Stimulated activated CD8-positive, alpha-beta memory T cell treated with anti-CD3 and anti-CD28 coated beads, Interleukin-2, amount 100 ng/mL, for 1 hour (primary cell): ENCODE results near the gene HIP1.
"Not testable (repeated sequence)": the region's sequence is repeated elsewhere in the genome, so short reads cannot be mapped to it uniquely, and the experiment has no call there.

Source experiments
- DNase-seq, 2 donors: peaks; one replicate each; pipeline ENCODE4 v3.0.0-alpha.2; 2020; ENCODE audit warnings: low read depth in 2 of 2

The HIP1 gene

DNA sequence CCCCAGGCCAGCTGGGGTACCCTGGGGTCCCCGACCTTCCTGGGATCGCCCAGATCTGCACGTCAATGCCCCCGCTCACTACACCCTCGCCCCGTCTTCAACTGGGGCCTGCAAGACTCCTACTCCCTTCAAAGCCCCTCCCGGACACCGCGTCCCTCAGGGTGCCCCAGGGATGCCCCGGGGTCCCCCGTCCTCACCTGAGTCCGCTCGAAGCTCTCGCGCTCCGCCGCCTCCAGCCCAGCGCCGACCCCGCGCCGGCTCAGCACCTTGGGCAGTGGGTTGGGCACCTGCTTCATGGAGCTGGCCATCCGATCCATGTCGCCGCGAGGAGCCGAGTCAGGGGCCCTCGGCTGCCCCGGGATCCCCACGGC lies at the start of gene HIP1:
TSS of gene HIP1 (minus strand) at position 338 of the 371 bp plus-strand sequence. CDS start at position 317, 21 bp downstream.
- DNase-seq: no peak

DNA sequence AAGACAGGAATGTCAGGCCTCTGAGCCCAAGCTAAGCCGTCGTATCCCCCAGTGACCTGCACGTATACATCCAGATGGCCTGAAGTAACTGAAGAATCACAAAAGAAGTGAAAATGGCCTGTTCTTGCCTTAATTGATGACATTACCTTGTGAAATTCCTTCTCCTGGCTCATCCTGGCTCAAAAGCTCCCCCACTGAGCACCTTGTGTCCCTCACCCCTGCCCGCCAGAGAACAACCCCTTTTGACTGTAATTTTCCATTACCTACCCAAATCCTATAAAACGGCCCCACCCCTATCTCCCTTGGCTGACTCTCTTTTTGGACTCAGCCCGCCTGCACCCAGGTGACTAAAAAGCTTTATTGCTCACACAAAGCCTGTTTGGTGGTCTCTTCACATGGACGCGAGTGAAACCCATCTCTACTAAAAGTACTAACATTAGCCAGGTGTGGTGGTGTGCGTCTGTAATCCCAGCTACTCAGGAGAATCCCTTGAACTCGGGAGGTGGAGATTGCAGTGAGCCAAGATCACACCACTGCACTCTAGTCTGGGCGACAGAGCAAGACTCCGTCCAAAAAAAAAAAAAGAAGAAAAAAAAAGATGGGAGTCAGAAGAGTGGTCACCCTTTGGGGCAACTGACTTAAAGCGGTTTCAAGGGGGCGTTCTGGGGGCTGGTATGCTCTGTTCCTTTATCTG lies 49.6 kb upstream of the HIP1 start:
- not testable (repeated sequence) for DNase-seq

DNA sequence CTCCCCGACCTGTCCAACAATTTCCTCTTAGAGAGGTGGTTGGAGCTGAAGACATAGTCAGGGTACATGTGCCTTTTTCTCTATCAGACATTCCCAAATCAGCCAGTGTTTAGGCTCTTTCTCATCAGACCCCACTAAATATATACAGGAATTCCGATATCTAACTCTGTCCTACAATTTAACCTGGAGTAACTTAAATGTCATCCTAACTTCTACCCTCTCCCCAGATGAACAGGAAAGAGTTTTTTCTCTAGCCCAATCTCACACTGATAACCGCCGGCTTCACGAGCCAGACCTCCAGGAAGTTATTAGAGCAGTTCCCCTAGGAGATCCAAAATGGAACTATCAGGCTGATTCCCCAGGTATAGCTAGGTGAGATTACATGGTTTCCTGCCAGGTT lies 44.3 kb upstream of the HIP1 start:
- not testable (repeated sequence) for DNase-seq

- DNase-seq: not testable (repeated sequence)
These were observed 42.0 kb upstream of the HIP1 start for GRCh38 chr7:75780647-75781273.

DNA sequence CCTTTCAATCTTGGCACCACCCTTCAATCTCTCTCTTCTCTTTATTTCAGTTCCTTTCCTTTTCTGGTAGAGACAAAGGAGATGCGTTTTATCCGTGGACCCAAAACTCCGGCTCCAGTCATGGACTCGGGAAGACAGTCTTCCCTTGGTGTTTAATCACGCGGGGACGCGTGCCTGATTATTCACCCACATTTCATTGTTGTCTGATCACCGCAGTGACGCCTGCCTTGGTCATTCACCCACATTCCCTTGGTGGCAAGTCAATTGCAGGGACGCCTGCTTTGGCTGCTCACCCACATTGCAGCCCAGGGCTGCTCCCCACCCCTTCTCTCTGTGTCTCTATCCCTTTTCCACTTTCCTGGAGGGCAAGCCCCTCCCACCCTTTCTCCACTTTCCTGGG lies 40.8 kb upstream of the HIP1 start:
- not testable (repeated sequence) for DNase-seq

DNA sequence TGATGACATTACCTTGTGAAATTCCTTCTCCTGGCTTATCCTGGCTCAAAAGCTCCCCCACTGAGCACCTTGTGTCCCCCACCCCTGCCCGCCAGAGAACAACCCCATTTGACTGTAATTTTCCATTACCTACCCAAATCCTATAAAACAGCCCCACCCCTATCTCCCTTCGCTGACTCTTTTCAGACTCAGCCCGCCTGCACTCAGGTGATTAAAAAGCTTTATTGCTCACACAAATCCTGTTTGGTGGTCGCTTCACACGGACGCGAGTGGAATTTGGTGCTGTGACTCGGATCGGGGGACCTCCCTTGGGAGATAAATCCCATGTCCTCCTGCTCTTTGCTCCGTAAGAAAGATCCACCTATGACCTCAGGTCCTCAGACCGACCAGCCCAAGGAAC lies 40.3 kb upstream of the HIP1 start:
- not testable (repeated sequence) for DNase-seq

DNA sequence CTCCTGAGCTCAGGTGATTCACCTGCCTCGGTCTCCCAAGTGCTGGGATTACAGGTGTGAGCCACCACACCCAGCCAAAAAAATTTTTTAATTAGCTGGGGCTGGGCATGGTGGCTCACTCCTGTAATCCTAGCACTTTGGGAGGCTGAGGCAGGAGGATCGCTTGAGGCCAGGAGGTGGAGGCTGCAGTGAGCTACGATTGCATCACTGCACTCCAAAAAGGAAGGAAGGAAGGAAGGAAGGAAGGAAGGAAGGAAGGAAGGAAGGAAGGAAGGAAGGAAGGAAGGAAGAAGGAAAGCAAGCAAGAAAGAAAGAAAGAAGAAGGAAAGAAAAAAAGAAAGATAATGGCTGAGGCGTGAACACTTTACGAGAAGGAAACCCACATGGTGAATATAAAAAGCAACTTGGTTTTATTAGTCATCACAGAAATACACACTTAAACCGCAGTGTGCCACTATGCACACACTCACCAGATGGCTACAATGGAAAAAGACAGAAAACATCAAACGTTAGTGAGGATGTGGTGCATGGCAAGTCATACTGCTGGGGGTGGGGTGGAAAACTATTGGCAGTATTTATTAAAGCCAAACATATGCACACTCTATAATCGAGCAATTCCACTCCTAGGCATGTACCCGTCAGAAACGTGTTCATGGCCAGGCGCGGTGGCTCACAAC lies 37.7 kb upstream of the HIP1 start:
- peak; percentile 6 to 12 for DNase-seq

- DNase-seq: not testable (repeated sequence)
These were observed 35.2 kb upstream of the HIP1 start for GRCh38 chr7:75773958-75774357.

DNA sequence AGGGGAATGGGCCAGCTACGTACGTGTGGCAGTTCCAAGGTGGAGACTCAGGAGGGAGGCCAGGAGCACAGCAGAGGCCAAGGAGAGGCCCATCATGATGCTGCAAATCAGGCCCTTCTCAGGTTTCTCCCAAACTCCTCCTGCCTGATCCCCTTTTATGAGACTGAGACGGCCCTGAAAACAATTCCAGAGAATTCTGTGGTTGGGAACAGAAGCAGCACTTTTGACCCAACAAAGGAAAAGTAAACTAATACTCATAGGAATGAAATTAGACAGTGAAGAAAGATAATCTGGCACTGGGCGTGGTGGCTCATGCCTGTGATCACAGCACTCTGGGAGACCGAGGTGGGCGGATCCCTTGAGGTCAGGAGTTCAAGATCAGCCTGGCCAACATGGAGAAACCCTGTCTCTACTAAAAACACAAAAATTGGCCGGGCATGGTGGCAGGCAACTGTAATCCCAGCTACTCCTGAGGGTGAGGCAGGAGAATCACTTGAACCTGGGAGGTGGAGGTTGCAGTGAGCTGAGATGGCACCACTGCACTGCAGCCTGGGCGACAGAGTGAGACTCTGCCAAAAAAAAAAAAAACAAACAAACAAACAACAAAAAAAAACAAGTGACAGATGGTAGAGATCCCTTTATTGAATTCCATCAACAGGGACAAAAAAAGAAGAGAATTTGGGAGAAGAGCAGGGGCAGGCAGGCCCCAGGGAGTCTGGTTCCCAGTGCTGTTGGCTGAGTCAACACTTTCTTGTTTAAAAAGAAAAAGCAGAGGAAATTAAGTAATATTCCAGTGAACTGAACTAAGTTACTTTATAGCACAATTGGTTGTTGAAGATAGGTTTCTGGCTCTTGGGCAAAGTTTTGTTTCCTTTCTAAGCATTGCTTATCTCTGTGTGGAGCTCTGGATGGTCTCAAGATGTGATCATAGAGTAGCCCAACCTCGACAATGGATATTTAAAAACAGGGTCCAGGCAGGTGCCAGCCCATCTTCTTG lies 33.6 kb upstream of the HIP1 start, which contains the start of gene CCL26:
TSS of gene CCL26 (minus strand) at position 131 of the 997 bp plus-strand sequence. CDS start at position 96, 35 bp downstream.
- DNase-seq: no peak

GRCh38 chr7:75771224-75771623 lies 32.5 kb upstream of the HIP1 start:
- DNase-seq: no peak

- DNase-seq: no peak
These were observed 23.7 kb upstream of the HIP1 start for GRCh38 chr7:75762350-75762917.

DNA sequence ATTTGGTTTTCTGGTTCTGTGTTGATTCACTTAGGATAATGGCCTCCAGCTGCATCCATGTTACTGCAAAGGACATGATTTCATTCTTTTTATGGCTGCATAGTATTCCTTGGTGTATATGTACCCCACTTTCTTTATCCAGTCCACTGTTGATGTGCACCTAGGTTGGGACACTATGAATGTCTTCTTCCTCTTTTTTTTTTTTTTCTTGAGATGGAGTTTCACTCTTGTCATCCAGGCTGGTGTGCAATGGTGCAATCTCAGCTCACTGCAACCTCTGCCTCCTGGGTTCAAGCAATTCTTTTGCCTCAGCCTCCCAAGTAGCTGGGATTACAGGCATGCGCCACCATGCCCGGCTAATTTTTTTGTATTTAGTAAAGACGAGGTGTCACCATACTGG lies 23.1 kb upstream of the HIP1 start:
- not testable (repeated sequence) for DNase-seq

- DNase-seq: no peak
These were observed 19.8 kb upstream of the HIP1 start for GRCh38 chr7:75758491-75758890.

GRCh38 chr7:75757860-75758259 lies 19.1 kb upstream of the HIP1 start:
- DNase-seq: no peak

GRCh38 chr7:75756991-75757676 lies 18.4 kb upstream of the HIP1 start:
- DNase-seq: no peak

GRCh38 chr7:75756206-75756990 lies 17.7 kb upstream of the HIP1 start:
- no peak for DNase-seq

DNA sequence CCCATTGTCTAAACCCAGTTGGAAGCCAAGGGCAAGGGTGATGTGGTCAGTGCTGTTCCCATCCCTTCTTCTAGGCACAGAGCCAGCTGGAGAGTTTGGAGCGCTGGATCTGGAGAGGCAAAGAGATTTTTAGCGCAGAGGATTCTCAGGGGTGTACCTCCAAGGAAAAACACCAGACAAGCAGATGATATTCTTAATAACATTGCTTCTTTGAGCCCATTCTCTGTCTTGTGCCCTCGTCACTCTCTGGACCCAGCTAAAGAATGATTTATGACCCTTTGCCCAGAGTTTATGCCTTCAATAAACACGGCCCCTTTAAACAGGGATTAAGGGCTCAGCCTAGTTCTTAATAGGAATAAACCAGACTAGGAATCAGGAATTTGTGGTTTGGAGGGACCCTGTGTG lies 4.7 kb upstream of the HIP1 start:
- no peak for DNase-seq

DNA sequence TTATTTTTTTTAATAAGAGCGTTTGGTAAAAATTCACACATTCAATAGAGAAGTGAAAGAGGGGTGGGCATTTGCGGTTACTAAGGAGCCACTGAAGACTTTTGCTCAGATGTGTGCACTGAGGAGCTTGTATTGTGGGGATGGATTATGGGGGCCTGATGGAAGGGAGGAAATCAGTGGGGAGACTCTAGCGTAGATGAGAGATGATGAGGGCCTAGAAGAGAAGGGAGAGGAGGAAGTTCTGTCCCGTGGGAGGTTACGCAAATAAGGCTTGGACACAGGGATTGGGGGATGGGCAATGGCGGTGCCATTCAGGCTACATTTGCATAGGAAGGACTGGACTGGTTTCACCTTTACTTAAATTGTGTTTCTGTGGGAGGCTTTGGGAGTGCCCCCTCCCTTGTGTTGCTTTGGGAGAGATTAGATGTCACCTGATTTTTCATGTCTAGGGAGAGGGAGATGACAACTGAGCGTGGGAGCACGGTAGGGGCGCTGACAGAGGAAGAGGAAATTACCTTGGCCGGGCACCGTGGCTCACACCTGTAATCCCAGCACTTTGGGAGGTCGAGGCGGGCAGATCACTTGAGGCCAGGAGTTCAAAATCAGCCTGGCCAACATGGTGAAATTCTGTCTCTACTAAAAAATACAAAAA lies 2.2 kb upstream of the HIP1 start:
- DNase-seq: no peak
